HepG2 (cell line): ENCODE measurements around the gene INPP4B. TPM values are rescaled to one million over a fixed set of nuclear protein-coding genes. Genes with fewer than 3 reads are reported as not detected.

ENCODE experiments used
- ATAC-seq: fragments of 200-7000 bp; cut with Tn5 transposase; 3 replicates; pipeline ENCODE4 v1.9.1; 2020; ENCODE audit warnings: mild to moderate bottlenecking, moderate library complexity
- BruUV-seq: library from RNA; stranded (reverse); fragments of 400-500 nt; replicated peaks from 2 replicates; lab custom pipeline; 2021; lab: Mats Ljungman, UMichigan
- CTCF ChIA-PET: fragments of 300-600 bp; formaldehyde crosslinking; extraction: SDS; loops from one replicate; lab custom pipeline; 2021; ENCODE audit warnings: low total read pairs, inconsistent platforms, low intra/inter-chr PET ratio; lab: Yijun Ruan, JAX
- POLR2A ChIA-PET: fragments of 350-600 bp; sonication (Branson Sonifier 250); formaldehyde crosslinking; loops from one replicate; lab custom pipeline; 2020; ENCODE audit warnings: antibody characterized with exemption, inconsistent platforms; lab: Yijun Ruan, JAX
- DNase-seq: peaks from one replicate; pipeline ENCODE4 v3.0.0-alpha.2; 2015; ENCODE audit warnings: low spot score
- FAIRE-seq: peaks from 3 replicates; lab custom pipeline; 2011; peaks lifted over from hg19 to GRCh38; lab: Jason Lieb, UNC
- H2AFZ ChIP-seq: one replicate; pipeline ENCODE4 v1.6.1; 2011; ENCODE audit warnings: low read length, inconsistent platforms
- H3K27ac ChIP-seq: fragments of 300-600 bp; 3 replicates; pipeline ENCODE4 v1.8.0; 2011; ENCODE audit warnings: mixed run types, mild to moderate bottlenecking, mixed read lengths, low read length, inconsistent platforms; ENCODE audit not compliant: insufficient read depth; ENCODE audit errors: extremely low read length
- H3K27me3 ChIP-seq, 2 experiments: fragments of 200-600 bp in 1 of 2; 2 replicates in 1 of 2; 3 replicates in 1 of 2; pipeline versions ENCODE4 v1.6.0 to v1.8.0; 2011; ENCODE audit warnings: low read length in 2 of 2, mild to moderate bottlenecking in 2 of 2, moderate library complexity in 2 of 2, inconsistent platforms in 1 of 2; ENCODE audit not compliant: insufficient read depth in 2 of 2, control insufficient read depth in 1 of 2
- H3K36me3 ChIP-seq, 2 experiments: fragments of 200-600 bp in 1 of 2; replicated peaks in 1 of 2; 2 replicates in 1 of 2; 3 replicates in 1 of 2; pipeline versions ENCODE4 v1.5.1 to v1.8.0; 2011; ENCODE audit warnings: low read length in 2 of 2, inconsistent platforms in 1 of 2; ENCODE audit not compliant: insufficient read depth in 2 of 2, control insufficient read depth in 1 of 2
- H3K4me1 ChIP-seq: 2 replicates; pipeline ENCODE4 v1.5.1; 2012; ENCODE audit warnings: low read length, inconsistent platforms; ENCODE audit not compliant: insufficient read depth
- H3K4me2 ChIP-seq: 2 replicates; pipeline ENCODE4 v1.6.0; 2011; ENCODE audit warnings: low read depth, low read length, inconsistent platforms
- H3K4me3 ChIP-seq, 3 experiments: fragments of 200-600 bp in 1 of 3; sonication (generic), shearing (Covaris generic) in 1 of 3; replicated peaks in 1 of 3; 2 replicates each; pipeline ENCODE4 v1.5.1; 2011 to 2016; ENCODE audit warnings: low read length in 3 of 3, inconsistent platforms in 2 of 3, low read depth in 2 of 3, mild to moderate bottlenecking in 2 of 3, control low read depth in 1 of 3, mixed read lengths in 1 of 3; ENCODE audit not compliant: insufficient read depth in 1 of 3
- H3K79me2 ChIP-seq: one replicate; pipeline ENCODE4 v1.6.1; 2011; ENCODE audit warnings: low read length, inconsistent platforms; ENCODE audit not compliant: insufficient read depth
- H3K9ac ChIP-seq: 2 replicates; pipeline ENCODE4 v1.6.0; 2011; ENCODE audit warnings: mild to moderate bottlenecking, low read depth, low read length, inconsistent platforms; ENCODE audit not compliant: insufficient read depth
- H3K9me3 ChIP-seq: 2 replicates; pipeline ENCODE4 v1.5.1; 2012; ENCODE audit warnings: mild to moderate bottlenecking, low read length
- H4K20me1 ChIP-seq: 2 replicates; pipeline ENCODE4 v1.6.0; 2011; ENCODE audit warnings: inconsistent platforms, mild to moderate bottlenecking, low read length, moderate library complexity; ENCODE audit not compliant: insufficient read depth
- CENPT ChIP-seq: sonication (generic); formaldehyde crosslinking; IDR thresholded peaks from 2 replicates; pipeline ENCODE4 v1.8.0; 2022; ENCODE audit warnings: low read depth, mild to moderate bottlenecking, moderate library complexity, missing genetic modification reagents
- FOXO4 ChIP-seq: sonication (generic); formaldehyde crosslinking; conservative IDR thresholded peaks from 2 replicates; pipeline ENCODE4 v1.8.1; 2023; ENCODE audit warnings: missing genetic modification reagents
- MATR3 ChIP-seq: sonication (generic); formaldehyde crosslinking; IDR thresholded peaks from 2 replicates; pipeline ENCODE4 v1.4.0; 2020; ENCODE audit warnings: missing genetic modification reagents
- NCOA1 ChIP-seq: sonication (generic); formaldehyde crosslinking; IDR thresholded peaks from 2 replicates; pipeline ENCODE4 v1.9.0; 2021; ENCODE audit warnings: missing genetic modification reagents
- RBM22 ChIP-seq: fragments of 200-400 bp; formaldehyde crosslinking; optimal IDR thresholded peaks from 2 replicates; pipeline ENCODE3; 2017; ENCODE audit warnings: mild to moderate bottlenecking, low read length, moderate library complexity
- RNF219 ChIP-seq: sonication (generic); formaldehyde crosslinking; IDR thresholded peaks from 2 replicates; pipeline ENCODE4 v1.5.0; 2020; ENCODE audit warnings: mild to moderate bottlenecking, missing genetic modification reagents
- SMAD3 ChIP-seq: sonication (generic); formaldehyde crosslinking; IDR thresholded peaks from 2 replicates; pipeline ENCODE4 v1.4.0; 2020; ENCODE audit warnings: missing genetic modification reagents
- SMARCE1 ChIP-seq: fragments of 450-650 bp; IDR thresholded peaks from 2 replicates; pipeline ENCODE4 v1.6.1; 2017; ENCODE audit warnings: borderline replicate concordance
- SP140L ChIP-seq: sonication (generic); formaldehyde crosslinking; IDR thresholded peaks from 2 replicates; pipeline ENCODE4 v1.4.0; 2020; ENCODE audit warnings: missing genetic modification reagents, borderline replicate concordance
- TBX2 ChIP-seq: sonication (generic); formaldehyde crosslinking; IDR thresholded peaks from 2 replicates; pipeline ENCODE4 v1.5.0; 2020; ENCODE audit warnings: missing genetic modification reagents, mild to moderate bottlenecking, borderline replicate concordance
- ZFP36L1 ChIP-seq: sonication (generic); formaldehyde crosslinking; IDR thresholded peaks from 2 replicates; pipeline ENCODE4 v1.8.0; 2022; ENCODE audit warnings: mild to moderate bottlenecking, missing genetic modification reagents, moderate library complexity
- ZFY ChIP-seq: sonication (generic); formaldehyde crosslinking; IDR thresholded peaks from 2 replicates; pipeline ENCODE4 v1.4.0; 2020; ENCODE audit warnings: missing genetic modification reagents
- ZNF253 ChIP-seq: sonication (generic); formaldehyde crosslinking; IDR thresholded peaks from 2 replicates; pipeline ENCODE4 v1.8.0; 2022; ENCODE audit warnings: mild to moderate bottlenecking, missing genetic modification reagents, borderline replicate concordance
- ZNF292 ChIP-seq: sonication (generic); formaldehyde crosslinking; IDR thresholded peaks from 2 replicates; pipeline ENCODE4 v1.8.1; 2022; ENCODE audit warnings: mild to moderate bottlenecking, low read depth, missing genetic modification reagents, borderline replicate concordance
- ZNF3 ChIP-seq: IDR thresholded peaks from 2 replicates; pipeline ENCODE4 v1.7.0; 2017; ENCODE audit warnings: inconsistent platforms
- ZNF460 ChIP-seq: sonication (generic); formaldehyde crosslinking; IDR thresholded peaks from 2 replicates; pipeline ENCODE4 v1.5.1; 2020; ENCODE audit warnings: missing genetic modification reagents, mild to moderate bottlenecking, borderline replicate concordance
- ZNF468 ChIP-seq: sonication (generic); formaldehyde crosslinking; IDR thresholded peaks from 2 replicates; pipeline ENCODE4 v1.8.0; 2022; ENCODE audit warnings: mild to moderate bottlenecking, moderate library complexity, missing genetic modification reagents
- ZNF496 ChIP-seq: sonication (generic); formaldehyde crosslinking; IDR thresholded peaks from 2 replicates; pipeline ENCODE4 v1.8.1; 2023; ENCODE audit warnings: mild to moderate bottlenecking, moderate library complexity, missing genetic modification reagents; ENCODE audit not compliant: insufficient replicate concordance
- ZNF557 ChIP-seq: sonication (generic); formaldehyde crosslinking; IDR thresholded peaks from 2 replicates; pipeline ENCODE4 v1.4.0; 2020; ENCODE audit warnings: missing genetic modification reagents
- ZNF563 ChIP-seq: sonication (generic); formaldehyde crosslinking; IDR thresholded peaks from 2 replicates; pipeline ENCODE4 v1.8.0; 2022; ENCODE audit warnings: mild to moderate bottlenecking, moderate library complexity, missing genetic modification reagents
- ZSCAN5A ChIP-seq: sonication (generic); formaldehyde crosslinking; IDR thresholded peaks from 2 replicates; pipeline ENCODE4 v1.8.0; 2022; ENCODE audit warnings: mild to moderate bottlenecking, missing genetic modification reagents, borderline replicate concordance
- WGBS: methylation state at CpG from one replicate; pipeline ENCODE4 v1.1.6; 2017; ENCODE audit warnings: low lambda C conversion rate; 5-methylcytosine and 5-hydroxymethylcytosine counted together
- in situ Hi-C: cut with HindIII; loops from 2 replicates; pipeline ENCODE4 v1.10.0; 2017; ENCODE audit warnings: low pct_unique_long_range_greater_than_20kb; ENCODE audit not compliant: extremely low pct_ligation_motif_present
- intact Hi-C: fragments of 100-400 bp; cut with micrococcal nuclease; formaldehyde crosslinking; loops from one replicate; pipeline ENCODE4 v1.10.0; 2022; ENCODE audit not compliant: unreplicated experiment
- polyA plus RNA-seq, 8 experiments: library from polyadenylated mRNA; depleted of rRNA in 3 of 8; stranded (reverse) in 7 of 8; unstranded in 1 of 8; fragments of >200 nt; fragmentation: Illumina TruSeq in 4 of 8; extraction: Trizol in 4 of 8; gene quantifications; 2 replicates each; pipeline versions ENCODE4 v1.2.1 to v1.2.3, GENCODE V29; 2011 to 2016; ENCODE audit warnings: low read depth in 4 of 8, missing spikeins in 1 of 8, mixed read lengths in 1 of 8; ENCODE audit not compliant: insufficient read depth in 1 of 8
- total RNA-seq, 5 experiments: library from RNA; depleted of rRNA; stranded (reverse); fragments of >200 nt; fragmentation: Illumina TruSeq; extraction: Trizol; gene quantifications; 2 replicates each; pipeline ENCODE4 v1.2.3, GENCODE V29; 2016; ENCODE audit warnings: low read depth in 1 of 5

The INPP4B gene
- total and polyA plus RNA-seq, 2 of the 13 experiments (the other 11 are each of a cell fraction or from before 2014, with no cell fraction given), result not detected

- no peak for TF ChIP-seq ZSCAN5A (CRISPR knock-in tag)
- TF ChIP-seq, all 625 proteins: peak for 0
Measured at GRCh38 chr4:142318280-142318679, 527.8 kb downstream of the INPP4B start (continued).

- H4K20me1 ChIP-seq, result no peaks in the 10 kb centered on the region
- no peak overlapping the region for H3K4me2 ChIP-seq
- in situ Hi-C loops (no loop called here), intact Hi-C loops (no loop called here)
- H3K9me3 ChIP-seq, result no peaks in the 10 kb centered on the region
- FAIRE-seq, result no peak
- no TSS peak for BruUV-seq
- no peaks in the 10 kb centered on the region for H3K4me1 ChIP-seq
- CTCF ChIA-PET, result no interaction called here
- no peaks in the 10 kb centered on the region for H3K79me2 ChIP-seq
- WGBS, result 2% methylated on average over 2 of the region's 2 CpGs
- no peak overlapping the region for H3K9ac ChIP-seq
- DNase-seq, result no peak
- no peak overlapping the region for H3K27ac ChIP-seq
- H3K4me3 ChIP-seq, result no peak overlapping the region
- H3K36me3 ChIP-seq, result no peaks in the 10 kb centered on the region
- no peak for TF ChIP-seq ZFY (CRISPR knock-in tag)
- TF ChIP-seq ZNF292 (CRISPR knock-in tag), result no peak
- TF ChIP-seq RNF219 (CRISPR knock-in tag), result no peak
- no peak for TF ChIP-seq ZNF468 (CRISPR knock-in tag)
- no peak for TF ChIP-seq ZNF557 (CRISPR knock-in tag)
- TF ChIP-seq SMARCE1, result no peak
- TF ChIP-seq ZNF563 (CRISPR knock-in tag), result no peak
- no peak for TF ChIP-seq SP140L (CRISPR knock-in tag)
- TF ChIP-seq FOXO4 (CRISPR knock-in tag), result no peak
- no peak for TF ChIP-seq ZNF3 (CRISPR knock-in tag)
- TF ChIP-seq CENPT (CRISPR knock-in tag), result no peak
- no peak for TF ChIP-seq TBX2 (CRISPR knock-in tag)
- no peak for TF ChIP-seq MATR3 (CRISPR knock-in tag)
- no peak for TF ChIP-seq RBM22
- TF ChIP-seq NCOA1, result no peak
- no peak for TF ChIP-seq SMAD3 (CRISPR knock-in tag)
- TF ChIP-seq ZNF253, result no peak
- no peak for TF ChIP-seq ZFP36L1
- no peak for TF ChIP-seq ZNF460 (CRISPR knock-in tag)
- no peak for TF ChIP-seq ZNF496 (CRISPR knock-in tag)
- TF ChIP-seq, all 625 proteins: peak for 0
- POLR2A ChIA-PET, result no interaction called here
- no peaks in the 10 kb centered on the region for H3K27me3 ChIP-seq
- no peak overlapping the region for H2AFZ ChIP-seq
- ATAC-seq, result no peak
Measured at GRCh38 chr4:142316913-142317312, 529.2 kb downstream of the INPP4B start.
